GM23248 (cell line): Measurements from ENCODE around the gene EGFLAM. TPM values are rescaled to one million over a fixed set of nuclear protein-coding genes. Genes with fewer than 3 reads are reported as not detected.

Experiments used
- DNase-seq: peaks from one replicate; pipeline ENCODE4 v3.0.0-alpha.2; 2015
- H2AFZ ChIP-seq: fragments of 200-600 bp; sonication (generic); 2 replicates; pipeline ENCODE4 v1.6.1; 2016; ENCODE audit warnings: antibody characterized with exemption
- H3F3A ChIP-seq: fragments of 200-600 bp; sonication (generic); 2 replicates; pipeline ENCODE4 v1.6.1; 2016; ENCODE audit warnings: mild to moderate bottlenecking, antibody characterized with exemption, mixed run types; ENCODE audit not compliant: insufficient read depth
- H3K27ac ChIP-seq: fragments of 200-600 bp; sonication (generic); 2 replicates; pipeline ENCODE4 v1.5.1; 2016; ENCODE audit warnings: mild to moderate bottlenecking
- H3K27me3 ChIP-seq: fragments of 200-600 bp; sonication (generic); replicated peaks from 2 replicates; pipeline ENCODE4 v1.6.1; 2016; ENCODE audit warnings: mild to moderate bottlenecking; ENCODE audit not compliant: insufficient read depth
- H3K36me3 ChIP-seq: fragments of 200-600 bp; sonication (generic); 2 replicates; pipeline ENCODE4 v1.6.1; 2016; ENCODE audit warnings: low read depth, mild to moderate bottlenecking
- H3K4me1 ChIP-seq: fragments of 200-600 bp; sonication (generic); 2 replicates; pipeline ENCODE4 v1.6.1; 2016; ENCODE audit warnings: mild to moderate bottlenecking; ENCODE audit not compliant: insufficient read depth
- H3K4me2 ChIP-seq: fragments of 200-600 bp; sonication (generic); one replicate; pipeline ENCODE4 v1.6.1; 2016; ENCODE audit warnings: mild to moderate bottlenecking; ENCODE audit not compliant: unreplicated experiment
- H3K4me3 ChIP-seq: fragments of 200-600 bp; sonication (generic); 2 replicates; pipeline ENCODE4 v1.5.1; 2016; ENCODE audit warnings: mild to moderate bottlenecking
- H3K79me2 ChIP-seq: fragments of 200-600 bp; sonication (generic); 2 replicates; pipeline ENCODE4 v1.6.1; 2016; ENCODE audit warnings: mild to moderate bottlenecking; ENCODE audit not compliant: insufficient read depth
- H3K9ac ChIP-seq: fragments of 200-600 bp; sonication (generic); 2 replicates; pipeline ENCODE4 v1.6.1; 2016; ENCODE audit warnings: mild to moderate bottlenecking
- H3K9me2 ChIP-seq: fragments of 200-600 bp; sonication (generic); 2 replicates; pipeline ENCODE4 v1.6.1; 2016; ENCODE audit warnings: mixed run types, mild to moderate bottlenecking, moderate library complexity; ENCODE audit not compliant: insufficient read depth
- H3K9me3 ChIP-seq: fragments of 200-600 bp; sonication (generic); one replicate; pipeline ENCODE4 v1.6.1; 2017; ENCODE audit warnings: low read depth
- H4K20me1 ChIP-seq: fragments of 200-600 bp; sonication (generic); 2 replicates; pipeline ENCODE4 v1.6.0; 2016; ENCODE audit not compliant: insufficient read depth
- EZH2 ChIP-seq: fragments of 200-600 bp; sonication (generic); IDR thresholded peaks from 2 replicates; pipeline ENCODE4 v1.6.1; 2018; ENCODE audit warnings: antibody characterized with exemption, mild to moderate bottlenecking; ENCODE audit not compliant: insufficient read depth, poor library complexity, severe bottlenecking
- EZH2phosphoT487 ChIP-seq: fragments of 200-600 bp; sonication (generic); IDR thresholded peaks from 2 replicates; pipeline ENCODE4 v1.6.1; 2018; ENCODE audit warnings: antibody characterized with exemption, moderate library complexity, mild to moderate bottlenecking, low read depth; ENCODE audit not compliant: insufficient read depth
- WGBS, 2 experiments: methylation state at CpG; one replicate each; pipeline ENCODE4 v1.1.6; 2015 to 2017; ENCODE audit warnings: low lambda C conversion rate in 2 of 2, low coverage in 1 of 2; ENCODE audit errors: missing lambda C conversion rate in 2 of 2; 5-methylcytosine and 5-hydroxymethylcytosine counted together
- in situ Hi-C: fragments of 300-500 bp; cut with MboI; formaldehyde crosslinking; loops from 2 replicates; pipeline ENCODE4 v1.15.0; 2020
- polyA plus RNA-seq: library from polyadenylated mRNA; unstranded; fragments of >200 nt; fragmentation: Nextera tagmentation; extraction: Ambion mirVana; gene quantifications from 2 replicates; pipeline ENCODE4 v1.2.1, GENCODE V29; 2016
- total RNA-seq: library from RNA; depleted of rRNA; stranded (reverse); fragments of >200 nt; shearing (Covaris generic); gene quantifications from 2 replicates; pipeline ENCODE4 v1.2.3, GENCODE V29; 2014

The EGFLAM gene
- total and polyA plus RNA-seq, 2 experiments from 2014 or later = not detected

- Histone ChIP-seq H3K27ac (no peak overlapping the region), H3K27me3 (no peaks in the 10 kb centered on the region), H2AFZ (no peak overlapping the region), H3K9ac (no peak overlapping the region), H3F3A (peaks cover 20% of the 10 kb centered on the region), H3K79me2 (no peaks in the 10 kb centered on the region), H3K4me1 (peaks cover 20% of the 10 kb centered on the region), H3K9me2 (no peaks in the 10 kb centered on the region), H3K9me3 (no peaks in the 10 kb centered on the region), H3K36me3 (no peaks in the 10 kb centered on the region), H4K20me1 (no peaks in the 10 kb centered on the region), H3K4me2 (peak overlapping the region; percentile 32), H3K4me3 (no peak overlapping the region)
- WGBS, 2 experiments = 29 to 32% methylated on average over 7 of the region's 7 CpGs
- TF ChIP-seq EZH2phosphoT487 (no peak), EZH2 (no peak)
- DNase-seq = peak; percentile 84
- in situ Hi-C loops = loop anchor here (5.0 to 10.0 kb wide), 2 partner anchors 120 to 372 kb away; partner anchors contain the start of gene LIFR
Observed at GRCh38 chr5:38434966-38435705, 176.8 kb downstream of the EGFLAM start.

DNA sequence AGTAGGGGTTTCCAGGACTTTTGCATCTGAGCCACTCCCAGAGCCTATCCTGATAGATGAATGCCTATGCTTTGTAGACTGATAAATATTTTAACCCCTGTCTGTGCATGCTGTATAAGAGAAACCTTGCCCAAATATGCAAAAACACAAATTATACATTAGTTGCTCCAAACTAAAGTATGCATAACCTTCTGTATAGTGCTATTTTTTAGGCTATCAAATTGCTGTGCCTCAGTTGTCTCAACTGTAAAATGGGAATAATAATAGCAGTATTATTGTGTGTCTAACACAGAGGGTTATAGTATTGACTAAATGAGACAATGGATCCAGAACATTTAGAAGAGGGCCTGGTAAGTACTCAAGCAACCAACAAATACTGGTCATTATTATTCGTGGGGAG, 180.4 kb downstream of the EGFLAM start:
- Histone ChIP-seq H3K4me1 (peaks cover 19% of the 10 kb centered on the region), H3K27ac (no peak overlapping the region), H3F3A (peaks cover 17% of the 10 kb centered on the region), H3K9me2 (no peaks in the 10 kb centered on the region), H3K27me3 (no peaks in the 10 kb centered on the region), H3K9me3 (no peaks in the 10 kb centered on the region), H3K36me3 (no peaks in the 10 kb centered on the region), H3K4me2 (no peak overlapping the region), H2AFZ (no peak overlapping the region), H3K9ac (no peak overlapping the region), H4K20me1 (no peaks in the 10 kb centered on the region), H3K79me2 (no peaks in the 10 kb centered on the region), H3K4me3 (no peak overlapping the region)
- WGBS, 2 experiments = 90 to 100% methylated on average over 1 of the region's 1 CpG
- in situ Hi-C loops = loop anchor here (5.0 to 10.0 kb wide), 2 partner anchors 116 to 369 kb away; partner anchors contain the start of gene LIFR
- DNase-seq = no peak
- TF ChIP-seq EZH2phosphoT487 (no peak), EZH2 (no peak)

DNA sequence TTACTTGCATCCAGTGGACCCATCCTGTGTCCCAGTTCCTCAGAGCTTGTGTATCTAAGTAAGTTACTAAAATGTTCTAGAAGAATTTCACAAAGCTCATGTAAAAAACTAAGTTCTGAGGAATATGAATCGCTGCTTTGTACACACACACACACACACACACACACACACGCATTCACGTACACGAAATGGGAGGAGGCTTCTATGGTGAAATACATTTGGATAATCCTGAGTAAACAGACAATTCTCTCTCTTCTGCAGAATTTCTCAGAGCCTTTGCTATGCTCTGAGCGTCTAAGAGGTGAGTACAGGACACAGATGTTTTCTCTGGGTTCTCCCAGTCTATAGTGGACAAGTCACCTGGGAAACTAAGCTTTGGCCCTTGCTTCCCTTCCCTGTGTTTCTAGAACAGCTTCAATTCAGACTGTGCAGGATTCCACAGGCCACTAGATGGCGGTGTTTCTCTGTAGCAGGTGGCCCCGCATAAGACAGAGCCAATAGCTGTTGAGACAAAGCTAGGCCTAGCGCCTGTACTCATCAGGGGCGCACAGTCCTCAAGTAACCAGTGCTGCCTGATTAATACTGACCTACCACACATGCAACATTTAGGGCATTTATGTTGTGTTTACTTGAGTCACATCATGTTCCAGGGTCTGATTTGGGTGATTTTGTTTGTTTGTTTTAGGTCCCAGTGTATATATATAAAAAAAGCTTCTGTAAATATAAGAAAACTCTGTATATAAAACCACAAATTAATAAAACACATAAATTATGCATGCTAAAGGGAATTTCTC, 183.3 kb downstream of the EGFLAM start:
- Histone ChIP-seq H3K9ac (no peak overlapping the region), H3K9me2 (no peaks in the 10 kb centered on the region), H3K4me2 (no peak overlapping the region), H4K20me1 (no peaks in the 10 kb centered on the region), H3K36me3 (no peaks in the 10 kb centered on the region), H3K27ac (no peak overlapping the region), H2AFZ (no peak overlapping the region), H3K9me3 (no peaks in the 10 kb centered on the region), H3K79me2 (no peaks in the 10 kb centered on the region), H3K27me3 (no peaks in the 10 kb centered on the region), H3K4me1 (no peaks in the 10 kb centered on the region), H3K4me3 (no peak overlapping the region), H3F3A (no peaks in the 10 kb centered on the region)
- DNase-seq = peak; percentile 94
- 23 to 27% methylated on average over 9 of the region's 9 CpGs for WGBS, 2 experiments
- in situ Hi-C loops = no loop called here
- no peak for TF ChIP-seq EZH2phosphoT487

GRCh38 chr5:38442247-38442573, 183.9 kb downstream of the EGFLAM start:
- Histone ChIP-seq H3F3A (no peaks in the 10 kb centered on the region), H3K9me3 (no peaks in the 10 kb centered on the region), H3K9me2 (no peaks in the 10 kb centered on the region), H3K4me1 (no peaks in the 10 kb centered on the region), H3K4me2 (no peak overlapping the region), H3K27me3 (no peaks in the 10 kb centered on the region), H4K20me1 (no peaks in the 10 kb centered on the region), H3K36me3 (no peaks in the 10 kb centered on the region), H3K4me3 (no peak overlapping the region), H3K27ac (no peak overlapping the region), H3K79me2 (no peaks in the 10 kb centered on the region), H2AFZ (no peak overlapping the region), H3K9ac (no peak overlapping the region)
- no peak for TF ChIP-seq EZH2phosphoT487
- TF ChIP-seq EZH2 = no peak
- in situ Hi-C loops = no loop called here
- no peak for DNase-seq
- 91 to 94% methylated on average over 2 of the region's 2 CpGs for WGBS, 2 experiments
